GM21737 (cell line): ENCODE measurements around the gene INVS.
"Not testable (repeated sequence)": the region's sequence is repeated elsewhere in the genome, so short reads cannot be mapped to it uniquely, and the experiment has no call there.

Experiments
- ATAC-seq: cut with Tn5 transposase; IDR thresholded peaks from one replicate; pipeline ENCODE4 v1.9.1; 2021; ENCODE audit warnings: mild to moderate bottlenecking, moderate library complexity; ENCODE audit not compliant: unreplicated experiment

The INVS gene

DNA sequence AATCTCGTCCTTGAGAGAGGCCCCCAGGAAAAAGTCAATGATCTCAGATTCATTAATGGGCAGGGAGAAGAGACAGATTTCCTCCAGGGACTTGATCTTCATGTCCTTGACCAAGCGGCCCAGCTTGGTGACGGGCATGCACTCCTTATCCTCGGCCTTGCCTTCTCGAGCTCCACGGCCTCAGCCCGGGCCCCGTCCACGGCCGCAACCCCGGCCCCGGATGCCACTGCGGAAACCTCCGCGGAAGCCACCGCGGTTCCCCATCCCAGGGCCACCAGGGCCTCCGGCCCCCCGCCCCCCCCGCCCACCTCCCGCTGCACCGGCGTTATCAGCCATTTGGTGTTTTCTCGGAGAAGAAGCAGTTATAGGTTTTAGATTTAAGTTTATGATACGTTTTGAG is 18.3 kb downstream of the INVS start:
- ATAC-seq: no peak

GRCh38 chr9:100120286-100120685 is 21.2 kb downstream of the INVS start:
- ATAC-seq: no peak

DNA sequence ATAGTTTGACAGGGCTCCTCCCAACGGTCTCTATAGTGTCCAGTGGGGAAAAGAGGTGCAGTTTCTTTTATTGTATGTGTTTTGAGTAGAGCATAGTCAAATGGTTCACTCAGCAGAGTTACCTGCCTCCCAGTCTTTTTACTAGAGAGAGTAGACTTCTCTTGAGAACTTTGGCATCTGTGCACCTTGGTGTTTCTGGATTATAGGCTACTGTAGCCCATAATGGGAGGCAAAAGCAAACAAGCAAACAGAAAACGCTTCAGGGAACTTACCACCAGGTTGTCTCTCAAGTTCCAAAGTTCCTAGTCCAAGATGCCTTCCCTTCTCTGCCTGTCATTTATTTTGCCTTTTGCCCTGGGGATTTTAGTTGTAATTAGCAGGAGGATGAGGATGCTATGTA is 26.2 kb downstream of the INVS start:
- ATAC-seq: no peak

DNA sequence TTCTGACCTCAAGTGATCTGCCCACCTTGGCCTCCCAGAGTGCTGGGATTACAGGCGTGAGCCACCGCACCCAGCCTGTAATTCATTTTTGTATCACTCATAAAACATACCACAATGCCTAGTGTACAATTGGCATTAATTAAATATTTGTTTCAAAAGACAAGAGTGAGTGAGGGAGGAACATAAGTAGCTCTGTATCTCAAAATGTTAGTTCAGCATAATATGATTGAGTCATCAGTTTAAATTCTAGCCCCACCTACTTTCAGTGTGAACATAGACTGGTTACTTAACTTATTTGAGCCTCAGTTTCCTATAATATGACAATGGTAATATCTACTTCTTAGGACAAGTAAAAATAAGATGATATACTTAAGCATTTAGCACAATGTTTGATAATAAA is 26.9 kb downstream of the INVS start:
- ATAC-seq: no peak

- no peak for ATAC-seq
Measured at GRCh38 chr9:100126423-100126822, 27.4 kb downstream of the INVS start.

DNA sequence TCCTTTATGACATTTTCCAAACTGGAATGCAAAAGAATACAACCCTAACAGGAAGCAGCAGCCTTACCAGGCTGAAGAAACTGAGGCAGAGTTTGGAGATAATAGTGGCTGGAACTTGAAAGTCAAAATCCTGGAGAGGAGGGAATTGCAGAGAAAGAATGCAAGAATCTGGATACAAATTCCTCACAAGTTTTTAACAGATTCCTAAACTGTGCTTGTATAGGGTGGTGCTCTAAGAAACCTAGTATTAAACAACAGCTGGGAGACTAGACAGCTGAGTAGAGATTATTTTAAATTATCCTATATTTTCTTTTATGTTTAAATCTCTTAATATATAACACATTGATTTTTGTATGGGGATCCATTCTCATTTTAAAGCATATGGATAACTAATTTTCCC is 30.7 kb downstream of the INVS start:
- ATAC-seq: no peak

GRCh38 chr9:100131216-100131615 is 32.2 kb downstream of the INVS start:
- ATAC-seq: no peak

- no peak for ATAC-seq
Measured at GRCh38 chr9:100131875-100132430, 32.9 kb downstream of the INVS start.

- ATAC-seq: no peak
Measured at GRCh38 chr9:100134731-100135130, 35.7 kb downstream of the INVS start.

DNA sequence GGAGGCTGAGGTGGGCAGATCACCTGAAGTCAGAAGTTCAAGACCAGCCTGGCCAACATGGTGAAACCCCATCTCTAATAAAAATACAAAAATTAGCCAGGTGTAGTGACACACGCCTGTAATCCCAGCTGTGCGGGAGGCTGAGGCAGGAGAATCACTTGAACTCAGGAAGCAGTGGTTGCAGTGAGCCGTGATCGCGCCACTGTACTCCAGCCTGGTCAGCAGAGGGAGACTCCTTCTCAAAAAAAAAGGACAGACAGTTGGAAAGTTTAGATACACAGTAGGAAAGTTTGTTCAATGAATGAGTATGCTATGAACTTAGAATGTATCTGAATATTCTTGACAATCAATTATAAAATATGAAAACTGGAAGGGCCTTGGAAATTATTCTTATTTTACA is 37.8 kb downstream of the INVS start:
- not testable (repeated sequence) for ATAC-seq

GRCh38 chr9:100140303-100140702 is 41.3 kb downstream of the INVS start:
- ATAC-seq: not testable (repeated sequence)

- ATAC-seq: not testable (repeated sequence)
Measured at GRCh38 chr9:100141862-100142261, 42.8 kb downstream of the INVS start.

- not testable (repeated sequence) for ATAC-seq
Measured at GRCh38 chr9:100145167-100145934, 46.3 kb downstream of the INVS start.

DNA sequence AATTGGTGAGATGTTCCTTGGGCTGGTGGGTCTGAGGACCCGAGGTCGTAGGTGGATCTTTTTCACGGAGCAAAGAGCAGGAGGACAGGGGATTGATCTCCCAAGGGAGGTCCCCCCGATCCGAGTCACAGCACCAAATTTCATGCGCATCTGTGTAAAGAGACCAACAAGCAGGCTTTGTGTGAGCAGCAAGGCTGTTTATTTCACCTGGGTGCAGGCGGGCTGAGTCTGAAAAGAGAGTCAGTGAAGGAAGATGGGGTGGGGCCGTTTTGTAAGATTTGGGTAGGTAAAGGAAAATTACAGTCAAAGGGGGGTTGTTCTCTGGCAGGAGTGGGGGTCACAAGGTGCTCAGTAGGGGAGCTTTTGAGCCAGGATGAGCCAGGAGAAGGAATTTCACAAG is 46.9 kb downstream of the INVS start:
- not testable (repeated sequence) for ATAC-seq

DNA sequence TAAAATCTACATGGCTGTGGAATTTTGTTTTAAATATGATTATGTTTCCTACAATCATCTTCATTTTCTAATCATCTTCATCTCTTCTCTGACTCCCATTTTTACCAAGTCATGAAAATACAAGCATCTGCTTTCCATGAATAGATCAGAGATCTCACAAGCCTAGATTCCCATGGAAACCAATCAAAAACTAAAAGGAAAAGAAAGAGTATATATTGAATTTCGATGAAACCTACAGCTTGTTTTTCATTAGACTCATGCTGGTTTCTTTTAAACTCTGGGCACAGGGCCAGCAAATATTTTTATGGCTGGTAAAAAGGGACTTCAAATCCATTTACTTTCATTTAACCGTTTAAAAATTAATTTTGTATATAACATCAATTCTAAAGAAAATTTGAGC is 51.2 kb downstream of the INVS start:
- no peak for ATAC-seq

DNA sequence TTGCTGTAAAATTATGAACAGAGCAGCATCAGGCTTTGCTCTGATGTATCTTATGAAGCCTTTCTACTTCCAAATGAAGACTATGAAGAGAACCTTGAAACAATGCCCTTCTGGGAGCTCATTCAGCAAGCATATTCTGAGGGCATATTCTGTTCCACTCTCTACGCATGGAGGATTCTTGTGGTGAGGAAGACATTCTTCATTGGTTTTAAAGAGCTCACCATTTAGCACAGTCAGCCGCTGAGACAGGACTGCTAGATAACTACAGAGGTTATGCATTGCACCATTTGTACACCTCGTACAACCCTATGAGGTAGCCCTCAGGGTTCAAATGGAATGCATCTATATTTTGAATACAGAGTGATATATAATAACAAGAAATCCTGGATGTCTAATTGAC is 61.0 kb downstream of the INVS start:
- no peak for ATAC-seq

GRCh38 chr9:100167176-100167575 is 68.1 kb downstream of the INVS start:
- ATAC-seq: no peak

- no peak for ATAC-seq
Measured at GRCh38 chr9:100167915-100168654, 69.0 kb downstream of the INVS start.

- ATAC-seq: no peak
Measured at GRCh38 chr9:100170085-100170484, 71.0 kb downstream of the INVS start.

GRCh38 chr9:100170556-100170955 is 71.5 kb downstream of the INVS start:
- no peak for ATAC-seq

GRCh38 chr9:100186356-100186755 is 87.3 kb downstream of the INVS start:
- ATAC-seq: no peak

- ATAC-seq: no peak
Measured at GRCh38 chr9:100190339-100190738, 91.3 kb downstream of the INVS start.
